Measurements from ENCODE around the gene ELOVL5.

ELOVL5 gene

DNA sequence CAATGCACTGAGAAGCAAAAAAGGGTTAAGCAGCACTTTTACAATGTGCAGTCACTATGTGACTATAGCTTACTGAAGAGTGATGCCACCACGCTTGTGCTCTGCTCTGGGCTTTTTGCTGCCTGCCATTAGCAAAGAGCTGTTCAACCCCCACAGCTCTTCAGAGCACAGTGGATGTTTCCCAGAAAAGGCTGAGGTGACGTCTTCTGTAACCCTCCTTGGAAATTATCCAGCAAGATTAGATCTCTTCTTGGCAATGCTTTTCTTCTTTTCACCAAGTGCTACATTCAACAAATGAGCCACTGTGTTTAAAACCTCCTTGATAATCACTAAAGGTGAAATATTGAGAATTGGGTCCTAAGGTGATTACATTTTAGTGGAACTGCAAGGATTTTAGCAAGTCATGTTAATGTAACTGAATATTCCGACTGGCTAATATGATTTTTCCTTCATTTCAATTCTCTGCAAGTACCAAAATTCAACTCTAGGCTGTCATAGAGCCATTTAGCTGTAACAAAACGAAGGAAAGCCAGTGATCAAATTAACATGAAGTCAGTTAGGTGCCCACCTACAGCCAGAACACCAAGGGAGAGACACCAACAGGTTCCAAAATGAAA lies 34.9 kb downstream of the ELOVL5 start:
- Histone ChIP-seq H3K27me3 (no peaks in the 10 kb centered on the region), H3K36me3 (no peaks in the 10 kb centered on the region), H3K4me3 (no peak overlapping the region), H3K27ac (no peak overlapping the region), H3K9me3 (no peaks in the 10 kb centered on the region), H3K4me1 (peaks cover 0 to 42% (median 14%) of the 10 kb centered on the region in 4 donors)
- TF ChIP-seq CTCF (IDR thresholded peaks at IDR 0.05): no peak
- DNase-seq: no peak
- intact Hi-C loops (cut with DNase I; ENCODE audit: low total_unique reads): no loop called here

DNA sequence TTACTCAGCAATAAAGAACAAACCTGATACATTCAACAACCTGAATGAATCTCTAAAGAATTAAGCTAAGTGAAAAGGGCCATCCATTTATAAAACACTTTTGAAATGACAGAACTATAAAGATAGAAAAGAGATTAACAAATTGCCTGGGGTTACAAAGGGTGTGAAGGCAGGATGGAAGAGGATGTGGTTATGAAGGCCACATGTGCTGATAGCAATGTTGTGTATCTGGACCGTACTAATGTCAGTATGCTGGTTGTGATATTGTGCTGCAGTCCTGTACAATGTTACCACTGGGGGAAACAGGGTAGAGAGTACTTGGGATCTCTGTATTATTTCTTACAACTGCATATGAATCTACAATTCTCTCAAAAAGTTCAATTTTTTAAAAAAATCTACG lies 36.4 kb downstream of the ELOVL5 start:
- no peaks in the 10 kb centered on the region for H3K27me3 ChIP-seq
- no peak for TF ChIP-seq CTCF (IDR thresholded peaks at IDR 0.05)
- H3K36me3 ChIP-seq: no peaks in the 10 kb centered on the region
- intact Hi-C loops (cut with DNase I; ENCODE audit: low total_unique reads): no loop called here
- H3K4me1 ChIP-seq: peaks cover 0 to 57% (median 21%) of the 10 kb centered on the region in 4 donors
- no peak for DNase-seq
- H3K27ac ChIP-seq: no peak overlapping the region
- no peaks in the 10 kb centered on the region for H3K9me3 ChIP-seq
- no peak overlapping the region for H3K4me3 ChIP-seq

DNA sequence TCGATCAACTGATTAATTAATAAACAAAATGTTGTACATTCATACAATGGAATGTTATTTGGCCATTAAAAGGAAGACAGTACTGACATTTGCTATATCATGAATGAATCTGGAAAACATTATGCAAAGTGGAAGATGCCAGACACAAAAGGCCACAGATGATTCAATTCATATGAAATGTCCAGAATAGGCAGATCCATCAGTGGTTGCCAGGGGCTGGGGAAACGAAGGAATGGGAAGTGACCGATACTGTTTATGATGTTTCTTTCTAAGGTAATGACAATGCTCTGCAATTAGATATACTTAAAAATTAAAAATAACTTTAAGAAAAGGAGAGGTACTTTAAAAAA lies 37.2 kb downstream of the ELOVL5 start:
- no peak for DNase-seq
- H3K4me1 ChIP-seq: peaks cover 0 to 63% (median 21%) of the 10 kb centered on the region in 4 donors
- no peaks in the 10 kb centered on the region for H3K9me3 ChIP-seq
- H3K27ac ChIP-seq: no peak overlapping the region
- intact Hi-C loops (cut with DNase I; ENCODE audit: low total_unique reads): no loop called here
- no peak for TF ChIP-seq CTCF (IDR thresholded peaks at IDR 0.05)
- no peak overlapping the region for H3K4me3 ChIP-seq
- H3K36me3 ChIP-seq: no peaks in the 10 kb centered on the region
- no peaks in the 10 kb centered on the region for H3K27me3 ChIP-seq

DNA sequence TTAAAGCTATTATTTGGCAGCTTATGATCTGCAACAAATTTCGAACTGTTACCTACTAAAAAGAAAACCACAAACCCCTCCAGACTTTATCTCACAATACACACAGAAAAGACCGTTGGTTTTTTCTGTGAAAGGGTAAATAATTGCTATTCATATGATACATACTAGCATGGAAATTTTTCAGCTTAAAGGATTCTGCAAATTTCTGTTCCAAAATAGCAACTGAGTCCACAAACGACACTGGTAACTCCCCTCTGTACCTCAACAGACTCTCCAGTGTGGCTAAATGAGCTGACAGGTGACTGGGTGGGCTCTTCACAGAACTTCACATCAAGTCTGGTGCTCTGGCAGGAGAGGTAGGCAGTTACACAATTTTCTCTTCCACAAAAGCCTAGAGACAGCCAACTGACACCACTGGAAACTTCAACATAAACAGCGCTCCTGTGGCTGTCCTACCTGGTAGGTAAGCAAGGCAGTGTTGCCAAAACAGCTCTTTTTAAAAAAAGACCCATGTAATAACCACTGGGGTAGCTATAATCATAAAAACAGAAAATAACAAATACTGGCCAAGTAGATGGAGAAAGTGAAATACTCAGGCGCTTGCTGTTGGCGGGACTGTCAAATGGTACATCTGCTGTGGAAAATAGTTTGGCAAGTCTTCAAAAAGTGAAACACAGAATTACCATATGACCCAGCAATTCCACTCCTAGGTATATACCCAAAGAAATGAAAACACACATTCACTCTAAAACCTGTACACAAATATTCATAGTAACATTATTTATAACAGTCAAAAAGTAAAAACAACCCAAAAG lies 37.8 kb downstream of the ELOVL5 start:
- intact Hi-C loops (cut with DNase I; ENCODE audit: low total_unique reads): no loop called here
- Histone ChIP-seq H3K36me3 (no peaks in the 10 kb centered on the region), H3K4me3 (no peak overlapping the region), H3K9me3 (no peaks in the 10 kb centered on the region), H3K4me1 (peaks cover 0 to 58% (median 21%) of the 10 kb centered on the region in 4 donors), H3K27me3 (no peaks in the 10 kb centered on the region), H3K27ac (no peak overlapping the region)
- no peak for DNase-seq
- no peak for TF ChIP-seq CTCF (IDR thresholded peaks at IDR 0.05)

- Histone ChIP-seq H3K4me1 (peaks cover 0 to 54% (median 21%) of the 10 kb centered on the region in 4 donors), H3K36me3 (no peaks in the 10 kb centered on the region), H3K4me3 (no peak overlapping the region), H3K27ac (peak overlapping the region in 1 of 2 donors; percentile 18), H3K9me3 (no peaks in the 10 kb centered on the region), H3K27me3 (no peaks in the 10 kb centered on the region)
- TF ChIP-seq CTCF (IDR thresholded peaks at IDR 0.05): no peak
- intact Hi-C loops (cut with DNase I; ENCODE audit: low total_unique reads): no loop called here
- DNase-seq: no peak
Measured at GRCh38 chr6:53309901-53310300, 38.8 kb downstream of the ELOVL5 start.

All from tibial artery (tissue), 4 donors.